ENCODE measurements around the gene ALK.

Gene ALK

GRCh38 chr2:29611850-29612249, 309.5 kb downstream of the ALK start:
- Histone ChIP-seq H3K9me2 (ENCODE audit: low read depth, low read length) (no peaks in the 10 kb centered on the region), H3F3A (ENCODE audit: insufficient read depth, low read length) (no peaks in the 10 kb centered on the region), H4K20me1 (ENCODE audit: insufficient read depth, low read length) (no peaks in the 10 kb centered on the region), H3K79me2 (ENCODE audit: insufficient read depth, low read length) (no peaks in the 10 kb centered on the region), H3K9ac (ENCODE audit: low read length) (no peak overlapping the region), H3K36me3 (ENCODE audit: insufficient read depth, low read length) (no peaks in the 10 kb centered on the region), H3K4me2 (ENCODE audit: low read length) (no peak overlapping the region), H3K27ac (ENCODE audit: low read depth, low read length, poor library complexity, severe bottlenecking) (no peak overlapping the region), H2AFZ (ENCODE audit: low read length) (no peak overlapping the region), H3K9me3 (ENCODE audit: low read length) (no peaks in the 10 kb centered on the region), H3K4me3 (ENCODE audit: low read depth, low read length, poor library complexity, severe bottlenecking) (no peak overlapping the region), H3K4me1 (ENCODE audit: insufficient read depth, low read length, severe bottlenecking) (no peaks in the 10 kb centered on the region), H3K27me3 (ENCODE audit: insufficient read depth, low read length) (no peaks in the 10 kb centered on the region)
- TF ChIP-seq EZH2 (IDR thresholded peaks at IDR 0.05; ENCODE audit: borderline replicate concordance, low read length): no peak
- TF ChIP-seq, protein P1, sequence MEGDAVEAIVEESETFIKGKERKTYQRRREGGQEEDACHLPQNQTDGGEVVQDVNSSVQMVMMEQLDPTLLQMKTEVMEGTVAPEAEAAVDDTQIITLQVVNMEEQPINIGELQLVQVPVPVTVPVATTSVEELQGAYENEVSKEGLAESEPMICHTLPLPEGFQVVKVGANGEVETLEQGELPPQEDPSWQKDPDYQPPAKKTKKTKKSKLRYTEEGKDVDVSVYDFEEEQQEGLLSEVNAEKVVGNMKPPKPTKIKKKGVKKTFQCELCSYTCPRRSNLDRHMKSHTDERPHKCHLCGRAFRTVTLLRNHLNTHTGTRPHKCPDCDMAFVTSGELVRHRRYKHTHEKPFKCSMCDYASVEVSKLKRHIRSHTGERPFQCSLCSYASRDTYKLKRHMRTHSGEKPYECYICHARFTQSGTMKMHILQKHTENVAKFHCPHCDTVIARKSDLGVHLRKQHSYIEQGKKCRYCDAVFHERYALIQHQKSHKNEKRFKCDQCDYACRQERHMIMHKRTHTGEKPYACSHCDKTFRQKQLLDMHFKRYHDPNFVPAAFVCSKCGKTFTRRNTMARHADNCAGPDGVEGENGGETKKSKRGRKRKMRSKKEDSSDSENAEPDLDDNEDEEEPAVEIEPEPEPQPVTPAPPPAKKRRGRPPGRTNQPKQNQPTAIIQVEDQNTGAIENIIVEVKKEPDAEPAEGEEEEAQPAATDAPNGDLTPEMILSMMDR (IDR thresholded peaks at IDR 0.05; ENCODE audit: low read length): no peak

GRCh38 chr2:29611261-29611660, 310.1 kb downstream of the ALK start:
- H2AFZ ChIP-seq (ENCODE audit: low read length): no peak overlapping the region
- TF ChIP-seq, protein P1 (IDR thresholded peaks at IDR 0.05; ENCODE audit: low read length): no peak
- TF ChIP-seq EZH2 (IDR thresholded peaks at IDR 0.05; ENCODE audit: borderline replicate concordance, low read length): no peak
- H3K9ac ChIP-seq (ENCODE audit: low read length): no peak overlapping the region
- H3K9me2 ChIP-seq (ENCODE audit: low read depth, low read length): no peaks in the 10 kb centered on the region
- H3K36me3 ChIP-seq (ENCODE audit: insufficient read depth, low read length): no peaks in the 10 kb centered on the region
- no peaks in the 10 kb centered on the region for H3K9me3 ChIP-seq (ENCODE audit: low read length)
- H3K27me3 ChIP-seq (ENCODE audit: insufficient read depth, low read length): no peaks in the 10 kb centered on the region
- H3K4me3 ChIP-seq (ENCODE audit: low read depth, low read length, poor library complexity, severe bottlenecking): no peak overlapping the region
- H3K4me2 ChIP-seq (ENCODE audit: low read length): no peak overlapping the region
- no peak overlapping the region for H3K27ac ChIP-seq (ENCODE audit: low read depth, low read length, poor library complexity, severe bottlenecking)
- H4K20me1 ChIP-seq (ENCODE audit: insufficient read depth, low read length): no peaks in the 10 kb centered on the region
- H3K4me1 ChIP-seq (ENCODE audit: insufficient read depth, low read length, severe bottlenecking): no peaks in the 10 kb centered on the region
- no peaks in the 10 kb centered on the region for H3K79me2 ChIP-seq (ENCODE audit: insufficient read depth, low read length)
- H3F3A ChIP-seq (ENCODE audit: insufficient read depth, low read length): no peaks in the 10 kb centered on the region

DNA sequence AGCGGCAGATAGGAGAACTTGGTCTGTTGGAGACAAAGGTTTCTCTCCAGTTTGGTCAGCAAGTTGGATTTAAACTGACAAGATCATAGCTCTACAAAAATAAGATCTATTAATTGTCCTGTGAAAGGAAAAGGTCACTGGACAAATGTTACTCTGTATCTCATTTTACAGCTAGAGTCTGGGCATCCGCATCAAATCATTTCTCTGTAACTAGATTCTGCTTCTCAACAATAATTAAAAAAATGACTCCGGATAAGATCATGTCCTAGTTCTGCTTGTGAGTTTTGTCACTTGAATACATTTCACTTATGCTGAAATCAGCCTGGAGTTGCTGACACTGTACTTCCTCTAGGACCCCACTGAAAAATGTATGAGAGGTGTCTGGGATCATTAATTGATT, 310.8 kb downstream of the ALK start:
- Histone ChIP-seq H3F3A (ENCODE audit: insufficient read depth, low read length) (no peaks in the 10 kb centered on the region), H2AFZ (ENCODE audit: low read length) (no peak overlapping the region), H3K4me2 (ENCODE audit: low read length) (no peak overlapping the region), H3K79me2 (ENCODE audit: insufficient read depth, low read length) (no peaks in the 10 kb centered on the region), H3K27ac (ENCODE audit: low read depth, low read length, poor library complexity, severe bottlenecking) (no peak overlapping the region), H3K36me3 (ENCODE audit: insufficient read depth, low read length) (no peaks in the 10 kb centered on the region), H3K27me3 (ENCODE audit: insufficient read depth, low read length) (no peaks in the 10 kb centered on the region), H3K9me3 (ENCODE audit: low read length) (no peaks in the 10 kb centered on the region), H3K9ac (ENCODE audit: low read length) (no peak overlapping the region), H4K20me1 (ENCODE audit: insufficient read depth, low read length) (no peaks in the 10 kb centered on the region), H3K4me3 (ENCODE audit: low read depth, low read length, poor library complexity, severe bottlenecking) (no peak overlapping the region), H3K4me1 (ENCODE audit: insufficient read depth, low read length, severe bottlenecking) (no peaks in the 10 kb centered on the region), H3K9me2 (ENCODE audit: low read depth, low read length) (no peaks in the 10 kb centered on the region)
- TF ChIP-seq EZH2 (IDR thresholded peaks at IDR 0.05; ENCODE audit: borderline replicate concordance, low read length): no peak
- TF ChIP-seq, protein P1 (IDR thresholded peaks at IDR 0.05; ENCODE audit: low read length): no peak
